GM03348 (cell line): ENCODE results near the gene ZNF662.

ENCODE experiments used
- DNase-seq: peaks from one replicate; pipeline ENCODE4 v3.0.0; 2012; ENCODE audit warnings: low spot score

The ZNF662 gene

DNA sequence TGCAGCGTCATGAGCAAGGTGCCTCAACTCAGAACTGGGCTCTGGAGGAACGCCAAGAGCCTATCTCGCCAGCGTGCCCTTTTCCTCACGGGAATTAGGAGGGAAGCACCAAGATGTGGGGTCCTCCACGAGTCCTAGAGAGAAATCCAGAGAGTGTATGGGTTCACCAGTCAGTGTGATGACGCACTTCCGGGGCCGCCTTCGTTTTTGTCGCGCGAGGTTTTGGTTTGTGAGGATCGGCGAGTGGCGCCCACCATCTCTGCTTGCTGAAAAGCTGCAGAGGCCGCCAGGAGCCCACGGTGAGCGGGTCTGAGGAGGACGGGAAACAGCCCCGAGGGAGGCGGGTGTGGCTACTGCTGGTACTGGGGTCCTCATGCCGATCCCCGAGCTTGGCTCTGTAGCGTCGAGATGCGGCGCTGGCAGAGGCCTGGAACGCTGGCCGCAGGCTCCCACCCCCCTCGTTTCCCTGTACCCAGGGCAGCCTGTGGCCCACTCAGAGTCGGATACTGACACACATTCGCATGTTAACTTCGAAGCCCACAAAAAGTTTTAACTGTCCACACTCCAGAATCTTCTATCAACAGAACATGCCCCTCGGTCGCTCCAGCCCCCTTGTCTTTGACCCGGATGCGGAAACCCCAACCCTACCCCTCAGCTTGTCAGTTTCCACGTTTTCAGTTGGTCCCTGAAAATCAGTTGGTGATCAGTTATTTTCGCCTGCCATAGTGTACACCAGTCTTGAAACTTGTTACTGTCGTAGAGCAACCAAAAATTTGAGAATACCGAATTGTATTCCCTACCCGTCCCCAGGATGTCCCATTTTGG is 30.4 kb downstream of the ZNF662 start:
- no peak for DNase-seq

- no peak for DNase-seq
These were observed 31.4 kb downstream of the ZNF662 start for GRCh38 chr3:42937334-42937733.

DNA sequence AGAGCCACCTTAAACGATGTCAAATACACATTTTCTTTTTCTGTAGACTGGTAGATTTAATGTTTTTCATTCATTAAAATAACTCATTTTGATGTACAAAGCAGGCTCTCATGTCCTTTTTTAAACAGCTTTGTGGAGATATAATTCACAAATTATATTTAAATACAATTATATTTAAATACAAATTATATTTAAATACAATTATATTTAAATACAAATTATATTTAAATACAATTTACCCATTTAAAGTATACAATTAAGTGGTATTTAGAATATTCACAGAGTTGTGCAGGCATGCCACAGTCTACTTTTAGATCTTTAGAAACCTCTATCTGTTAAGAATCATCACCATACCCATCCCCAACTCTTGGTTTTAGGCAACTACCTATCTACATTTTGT is 36.8 kb downstream of the ZNF662 start:
- no peak for DNase-seq

DNA sequence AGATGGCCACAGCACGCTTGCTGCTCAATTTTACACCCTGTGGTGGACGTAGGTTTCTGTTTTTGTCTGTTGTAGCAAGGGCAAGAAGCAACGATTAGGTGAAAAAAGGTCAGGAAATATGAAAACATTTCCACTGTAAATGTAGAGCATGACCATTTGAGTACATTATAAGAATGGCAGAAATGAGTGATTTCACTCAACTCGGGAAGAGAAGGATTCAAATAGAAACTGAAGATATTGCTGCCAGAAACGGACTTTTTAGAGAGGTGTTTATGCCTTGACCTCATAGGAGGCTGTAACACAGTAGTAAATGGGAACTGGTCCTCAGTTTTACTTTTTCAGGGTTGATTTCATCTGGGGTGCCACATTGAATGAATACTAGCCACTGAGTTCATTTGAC is 40.1 kb downstream of the ZNF662 start:
- no peak for DNase-seq

GRCh38 chr3:42957573-42957972 is 51.6 kb downstream of the ZNF662 start:
- DNase-seq = no peak

DNA sequence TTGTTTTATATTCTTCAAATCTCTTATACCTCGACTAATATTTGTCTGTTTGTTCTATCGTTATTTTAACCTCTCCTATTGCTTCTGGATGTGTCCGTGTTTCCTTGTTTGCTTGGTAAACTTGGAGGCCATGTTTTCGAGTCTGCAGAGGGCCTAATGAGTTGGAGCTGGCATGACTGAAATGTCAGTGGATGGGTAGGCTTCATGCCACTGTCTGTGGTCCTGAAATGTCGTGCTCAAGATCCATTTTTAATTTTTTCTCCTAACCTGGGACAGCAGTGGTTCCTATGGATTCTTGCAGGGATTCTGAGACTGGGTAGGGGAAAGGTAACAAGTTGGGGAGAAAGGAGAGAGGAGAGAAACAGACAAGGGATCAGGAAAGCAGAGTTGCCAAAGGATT is 54.3 kb downstream of the ZNF662 start:
- peak; percentile 14 for DNase-seq

GRCh38 chr3:42960786-42961185 is 54.8 kb downstream of the ZNF662 start:
- no peak for DNase-seq

DNA sequence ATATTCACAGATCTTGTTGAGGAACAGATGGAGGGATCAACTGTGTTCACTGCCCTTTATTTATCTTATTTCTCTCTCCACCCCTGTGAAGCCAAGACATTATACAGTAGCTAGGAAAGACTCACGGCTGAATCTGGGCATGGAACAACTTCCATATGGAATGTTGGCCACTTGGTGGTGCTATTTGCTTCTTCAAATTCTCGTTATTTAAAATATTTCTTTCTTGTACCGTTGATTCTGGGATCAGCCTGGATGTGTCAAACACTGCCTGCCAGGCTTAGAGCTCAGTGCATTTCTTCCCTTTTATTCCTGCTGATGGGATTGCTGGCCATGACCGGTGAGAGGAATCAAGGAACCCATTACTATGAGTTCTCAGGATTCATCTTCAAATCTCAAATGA is 55.7 kb downstream of the ZNF662 start:
- peak; percentile 73 for DNase-seq

DNA sequence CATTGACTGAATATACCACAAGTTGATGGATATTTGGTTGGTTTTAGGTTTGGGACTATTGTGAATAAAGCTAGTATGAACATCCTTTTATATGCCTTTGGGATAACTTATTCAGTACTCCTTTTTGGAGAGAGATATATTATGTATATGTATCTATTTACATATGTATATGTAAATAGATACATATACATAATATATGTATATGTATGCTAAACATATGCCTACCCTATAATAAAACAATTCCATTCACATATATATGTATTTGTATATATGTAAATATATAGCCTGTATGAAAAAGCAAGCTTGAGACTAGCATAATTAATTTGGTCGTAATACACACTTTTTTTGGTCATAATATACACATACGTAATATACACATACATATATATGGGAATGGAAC is 57.3 kb downstream of the ZNF662 start:
- DNase-seq = no peak

- no peak for DNase-seq
These were observed 58.3 kb downstream of the ZNF662 start for GRCh38 chr3:42964266-42964665.
